DOHH2 (cell line): ENCODE measurements around the gene RAMP3.

Experiments used
- EZH2phosphoT487 ChIP-seq: fragments of 200-600 bp; sonication (generic); IDR thresholded peaks from 2 replicates; pipeline ENCODE4 v1.6.1; 2017; ENCODE audit warnings: borderline replicate concordance, mild to moderate bottlenecking, antibody characterized with exemption, low read length, moderate library complexity, mixed read lengths
- TF ChIP-seq, protein P1 (sequence below): fragments of 200-600 bp; sonication (generic); IDR thresholded peaks from one replicate; pipeline ENCODE4 v1.5.1; 2014; ENCODE audit warnings: antibody characterized with exemption, mild to moderate bottlenecking, low read depth, low read length; ENCODE audit not compliant: poor library complexity, severe bottlenecking

DNA sequence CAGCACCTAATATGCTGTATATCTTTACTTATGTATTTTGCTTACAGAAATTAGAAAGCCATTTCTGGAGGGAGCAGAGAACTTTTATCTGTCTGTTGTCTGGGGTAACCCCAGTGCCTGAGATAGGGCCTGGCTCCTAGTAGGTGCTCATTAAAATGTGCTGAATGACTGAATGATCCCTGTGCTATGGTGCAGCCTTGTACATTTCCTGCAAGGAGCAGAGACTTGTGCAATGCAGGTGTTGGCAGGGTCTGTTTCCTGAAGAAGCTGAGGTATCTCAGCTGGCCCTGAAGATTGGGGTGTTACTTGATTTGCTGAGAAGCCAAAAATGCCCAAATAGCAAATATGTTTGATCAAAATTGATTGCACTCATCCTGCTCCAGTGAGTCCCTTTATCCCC lies 65.5 kb downstream of the RAMP3 start:
- no peak for TF ChIP-seq EZH2phosphoT487
- TF ChIP-seq, protein P1, sequence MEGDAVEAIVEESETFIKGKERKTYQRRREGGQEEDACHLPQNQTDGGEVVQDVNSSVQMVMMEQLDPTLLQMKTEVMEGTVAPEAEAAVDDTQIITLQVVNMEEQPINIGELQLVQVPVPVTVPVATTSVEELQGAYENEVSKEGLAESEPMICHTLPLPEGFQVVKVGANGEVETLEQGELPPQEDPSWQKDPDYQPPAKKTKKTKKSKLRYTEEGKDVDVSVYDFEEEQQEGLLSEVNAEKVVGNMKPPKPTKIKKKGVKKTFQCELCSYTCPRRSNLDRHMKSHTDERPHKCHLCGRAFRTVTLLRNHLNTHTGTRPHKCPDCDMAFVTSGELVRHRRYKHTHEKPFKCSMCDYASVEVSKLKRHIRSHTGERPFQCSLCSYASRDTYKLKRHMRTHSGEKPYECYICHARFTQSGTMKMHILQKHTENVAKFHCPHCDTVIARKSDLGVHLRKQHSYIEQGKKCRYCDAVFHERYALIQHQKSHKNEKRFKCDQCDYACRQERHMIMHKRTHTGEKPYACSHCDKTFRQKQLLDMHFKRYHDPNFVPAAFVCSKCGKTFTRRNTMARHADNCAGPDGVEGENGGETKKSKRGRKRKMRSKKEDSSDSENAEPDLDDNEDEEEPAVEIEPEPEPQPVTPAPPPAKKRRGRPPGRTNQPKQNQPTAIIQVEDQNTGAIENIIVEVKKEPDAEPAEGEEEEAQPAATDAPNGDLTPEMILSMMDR = no peak
